ENCODE measurements around the gene ACE.
"Not testable (repeated sequence)": the region's sequence is repeated elsewhere in the genome, so short reads cannot be mapped to it uniquely, and the experiment has no call there.

The ACE gene

GRCh38 chr17:63445065-63445464, 31.8 kb upstream of the ACE start:
- DNase-seq, result no peak

- DNase-seq, result peak; percentile 59
Observed at GRCh38 chr17:63445571-63445953, 31.3 kb upstream of the ACE start.

- peak; percentile 71 for DNase-seq
Observed at GRCh38 chr17:63445954-63446752, 30.7 kb upstream of the ACE start, which contains the start of gene CYB561. Gene CYB561, minus strand, starts transcription at chr17:63446306. Its CDS starts 8,759 bp downstream, at chr17:63437547.

GRCh38 chr17:63446753-63447470, 29.9 kb upstream of the ACE start:
- no peak for DNase-seq

- DNase-seq, result no peak
Observed at GRCh38 chr17:63447471-63448009, 29.3 kb upstream of the ACE start.

- no peak for DNase-seq
Observed at GRCh38 chr17:63448655-63449054, 28.2 kb upstream of the ACE start.

- DNase-seq, result no peak
Observed at GRCh38 chr17:63450551-63450950, 26.3 kb upstream of the ACE start.

GRCh38 chr17:63451150-63451549, 25.7 kb upstream of the ACE start:
- no peak for DNase-seq

- no peak for DNase-seq
Observed at GRCh38 chr17:63452046-63452961, 24.6 kb upstream of the ACE start.

- DNase-seq, result no peak
Observed at GRCh38 chr17:63452962-63453551, 23.8 kb upstream of the ACE start.

- not testable (repeated sequence) for DNase-seq
Observed at GRCh38 chr17:63454357-63454756, 22.5 kb upstream of the ACE start.

- DNase-seq, result no peak
Observed at GRCh38 chr17:63454915-63455314, 21.9 kb upstream of the ACE start.

- no peak for DNase-seq
Observed at GRCh38 chr17:63455417-63455816, 21.4 kb upstream of the ACE start.

- no peak for DNase-seq
Observed at GRCh38 chr17:63458478-63458877, 18.4 kb upstream of the ACE start.

GRCh38 chr17:63460018-63460417, 16.8 kb upstream of the ACE start:
- no peak for DNase-seq

- DNase-seq, result no peak
Observed at GRCh38 chr17:63463771-63464170, 13.1 kb upstream of the ACE start.

- DNase-seq, result no peak
Observed at GRCh38 chr17:63464691-63465236, 12.1 kb upstream of the ACE start.

GRCh38 chr17:63468099-63468498, 8.8 kb upstream of the ACE start:
- not testable (repeated sequence) for DNase-seq

GRCh38 chr17:63474174-63474573, 2.7 kb upstream of the ACE start:
- DNase-seq, result no peak

GRCh38 chr17:63474586-63475460, 2.0 kb upstream of the ACE start:
- DNase-seq, result no peak
